Liver (tissue), 9 donors: ENCODE data around the gene SRGN. TPM values are rescaled to one million over a fixed set of nuclear protein-coding genes. Genes with fewer than 3 reads are reported as not detected.

Experiments used
- DNase-seq: peaks from one replicate; pipeline ENCODE4 v3.0.0-alpha.2; 2017; ENCODE audit warnings: low spot score
- H3K27ac ChIP-seq, 2 donors: one replicate each; pipeline ENCODE4 v1.7.0; 2013; ENCODE audit warnings: inconsistent platforms in 2 of 2, low read length in 2 of 2, control low read depth in 1 of 2, low read depth in 1 of 2, mild to moderate bottlenecking in 1 of 2
- H3K27me3 ChIP-seq, 4 donors: one replicate each; pipeline versions ENCODE4 v1.6.1 to v1.7.0; 2013; ENCODE audit warnings: low read length in 3 of 4, inconsistent platforms in 1 of 4, mild to moderate bottlenecking in 1 of 4, moderate library complexity in 1 of 4; ENCODE audit not compliant: control insufficient read depth in 4 of 4, insufficient read depth in 4 of 4
- H3K36me3 ChIP-seq, 4 donors: one replicate each; pipeline versions ENCODE4 v1.6.1 to v1.7.0; 2013; ENCODE audit warnings: low read length in 3 of 4, mild to moderate bottlenecking in 3 of 4, low read depth in 1 of 4, moderate library complexity in 1 of 4; ENCODE audit not compliant: control insufficient read depth in 4 of 4, insufficient read depth in 3 of 4
- H3K4me1 ChIP-seq, 4 donors: one replicate each; pipeline versions ENCODE4 v1.6.1 to v1.7.0; 2013; ENCODE audit warnings: low read length in 3 of 4, mild to moderate bottlenecking in 3 of 4, moderate library complexity in 1 of 4; ENCODE audit not compliant: control insufficient read depth in 4 of 4, insufficient read depth in 4 of 4
- H3K4me3 ChIP-seq, 3 donors: one replicate each; pipeline versions ENCODE4 v1.6.1 to v1.7.0; 2013; ENCODE audit warnings: low read length in 3 of 3, control low read depth in 1 of 3, low read depth in 1 of 3, mild to moderate bottlenecking in 1 of 3
- H3K9ac ChIP-seq, 2 donors: one replicate each; pipeline ENCODE4 v1.7.0; 2013; ENCODE audit warnings: low read length in 2 of 2, mild to moderate bottlenecking in 2 of 2, moderate library complexity in 2 of 2, control low read depth in 1 of 2, low read depth in 1 of 2
- H3K9me3 ChIP-seq, 4 donors: one replicate each; pipeline versions ENCODE4 v1.6.1 to v1.7.0; 2013; ENCODE audit warnings: low read length in 3 of 4; ENCODE audit not compliant: control insufficient read depth in 4 of 4
- EGR1 ChIP-seq, 2 donors: IDR thresholded peaks; 2 replicates each; pipeline ENCODE4 v1.6.1; 2016 to 2018; ENCODE audit warnings: antibody characterized with exemption in 2 of 2, low read depth in 2 of 2
- FOXA1 ChIP-seq: IDR thresholded peaks from 2 replicates; pipeline ENCODE4 v1.6.1; 2016; ENCODE audit warnings: antibody characterized with exemption
- FOXA2 ChIP-seq: IDR thresholded peaks from 2 replicates; pipeline ENCODE4 v1.6.1; 2016; ENCODE audit warnings: antibody characterized with exemption
- HNF4A ChIP-seq, 2 donors: conservative IDR thresholded peaks; 2 replicates each; pipeline ENCODE4 v1.6.1; 2016; ENCODE audit warnings: antibody characterized with exemption in 2 of 2, mild to moderate bottlenecking in 2 of 2
- HNF4G ChIP-seq: IDR thresholded peaks from 2 replicates; pipeline ENCODE4 v1.6.1; 2016; ENCODE audit warnings: antibody characterized with exemption
- JUND ChIP-seq, 2 donors: IDR thresholded peaks; 2 replicates each; pipeline ENCODE4 v1.6.1; 2016; ENCODE audit warnings: antibody characterized with exemption in 2 of 2
- NR2F2 ChIP-seq: IDR thresholded peaks from 2 replicates; pipeline ENCODE4 v1.6.1; 2016; ENCODE audit warnings: antibody characterized with exemption
- RAD21 ChIP-seq, 2 donors: IDR thresholded peaks; 2 replicates each; pipeline ENCODE4 v1.6.1; 2016; ENCODE audit warnings: antibody characterized with exemption in 2 of 2, mild to moderate bottlenecking in 2 of 2
- SP1 ChIP-seq: IDR thresholded peaks from 2 replicates; pipeline ENCODE4 v1.6.1; 2018; ENCODE audit warnings: antibody characterized with exemption, mild to moderate bottlenecking
- TAF1 ChIP-seq: conservative IDR thresholded peaks from 2 replicates; pipeline ENCODE4 v1.6.1; 2016; ENCODE audit warnings: antibody characterized with exemption, mild to moderate bottlenecking
- YY1 ChIP-seq: IDR thresholded peaks from 2 replicates; pipeline ENCODE4 v1.6.1; 2016; ENCODE audit warnings: antibody characterized with exemption, mild to moderate bottlenecking
- WGBS: extraction: QIAGEN DNeasy Blood & Tissue Kit; methylation state at CpG from one replicate; pipeline ENCODE4 v1.1.7; 2013; 5-methylcytosine and 5-hydroxymethylcytosine counted together
- polyA plus RNA-seq, 2 donors: library from polyadenylated mRNA; stranded (reverse) in 1 of 2; unstranded in 1 of 2; fragments of 200-250 nt in 1 of 2; fragments of >200 nt in 1 of 2; fragmentation: Nextera tagmentation in 1 of 2; extraction: Ambion mirVana in 1 of 2; gene quantifications; one replicate each; pipeline versions ENCODE4 v1.2.1 to v1.2.3, GENCODE V29; 2013 to 2015
- total RNA-seq, 2 donors: library from RNA; depleted of rRNA; stranded (reverse); fragments of >200 nt; gene quantifications; one replicate each; pipeline ENCODE4 v1.2.3, GENCODE V29; 2014
- TF ChIP-seq, protein P1 (sequence below): IDR thresholded peaks from 2 replicates; pipeline ENCODE4 v1.6.1; 2016; ENCODE audit warnings: antibody characterized with exemption, mild to moderate bottlenecking
- TF ChIP-seq, protein P2 (sequence below): fragments of 150-350 bp; IDR thresholded peaks from 2 replicates; pipeline ENCODE4 v1.5.1; 2017; ENCODE audit warnings: improper control_type of control experiment, low read depth, low read length; ENCODE audit not compliant: missing input control
- TF ChIP-seq, protein P3 (sequence below): IDR thresholded peaks from 2 replicates; pipeline ENCODE4 v1.6.1; 2016; ENCODE audit warnings: antibody characterized with exemption
- TF ChIP-seq, protein P4 (sequence below): IDR thresholded peaks from 2 replicates; pipeline ENCODE4 v1.6.1; 2016; ENCODE audit warnings: antibody characterized with exemption
- donor health status: healthy.
- donor health status: healthy.
- donor health status: healthy.
- donor health status: healthy.
- donor health status: healthy.

The SRGN gene
- total and polyA plus RNA-seq, 4 donors = 19.5 to 305 (median 41.3) TPM

DNA sequence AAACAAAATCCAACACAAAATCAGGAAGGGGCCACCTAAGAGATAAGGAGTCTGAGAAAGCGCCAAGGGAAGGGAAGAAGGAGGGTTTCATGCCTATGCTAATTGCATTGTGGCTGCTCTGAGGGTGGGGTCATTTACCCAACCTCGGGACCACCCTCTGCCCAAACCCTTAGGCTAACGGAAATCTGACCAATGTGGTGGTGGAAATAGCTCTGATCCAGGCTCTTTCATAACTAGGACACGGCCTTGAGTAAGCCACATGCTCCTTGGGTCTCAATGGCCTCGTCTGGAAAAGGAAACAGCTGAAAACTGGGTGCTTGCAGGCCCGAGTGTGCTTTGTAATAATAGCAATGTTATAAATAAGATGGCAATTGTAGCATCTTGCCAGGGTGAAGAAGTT, 14.9 kb upstream of the SRGN start:
- H3K27me3 ChIP-seq = no peaks in the 10 kb centered on the region
- WGBS = 71% methylated on average over 6 of the region's 6 CpGs
- no peak overlapping the region for H3K4me3 ChIP-seq
- no peak overlapping the region for H3K9ac ChIP-seq
- no peaks in the 10 kb centered on the region for H3K4me1 ChIP-seq
- H3K9me3 ChIP-seq = no peaks in the 10 kb centered on the region
- no peak for TF ChIP-seq FOXA2
- TF ChIP-seq, protein P1, sequence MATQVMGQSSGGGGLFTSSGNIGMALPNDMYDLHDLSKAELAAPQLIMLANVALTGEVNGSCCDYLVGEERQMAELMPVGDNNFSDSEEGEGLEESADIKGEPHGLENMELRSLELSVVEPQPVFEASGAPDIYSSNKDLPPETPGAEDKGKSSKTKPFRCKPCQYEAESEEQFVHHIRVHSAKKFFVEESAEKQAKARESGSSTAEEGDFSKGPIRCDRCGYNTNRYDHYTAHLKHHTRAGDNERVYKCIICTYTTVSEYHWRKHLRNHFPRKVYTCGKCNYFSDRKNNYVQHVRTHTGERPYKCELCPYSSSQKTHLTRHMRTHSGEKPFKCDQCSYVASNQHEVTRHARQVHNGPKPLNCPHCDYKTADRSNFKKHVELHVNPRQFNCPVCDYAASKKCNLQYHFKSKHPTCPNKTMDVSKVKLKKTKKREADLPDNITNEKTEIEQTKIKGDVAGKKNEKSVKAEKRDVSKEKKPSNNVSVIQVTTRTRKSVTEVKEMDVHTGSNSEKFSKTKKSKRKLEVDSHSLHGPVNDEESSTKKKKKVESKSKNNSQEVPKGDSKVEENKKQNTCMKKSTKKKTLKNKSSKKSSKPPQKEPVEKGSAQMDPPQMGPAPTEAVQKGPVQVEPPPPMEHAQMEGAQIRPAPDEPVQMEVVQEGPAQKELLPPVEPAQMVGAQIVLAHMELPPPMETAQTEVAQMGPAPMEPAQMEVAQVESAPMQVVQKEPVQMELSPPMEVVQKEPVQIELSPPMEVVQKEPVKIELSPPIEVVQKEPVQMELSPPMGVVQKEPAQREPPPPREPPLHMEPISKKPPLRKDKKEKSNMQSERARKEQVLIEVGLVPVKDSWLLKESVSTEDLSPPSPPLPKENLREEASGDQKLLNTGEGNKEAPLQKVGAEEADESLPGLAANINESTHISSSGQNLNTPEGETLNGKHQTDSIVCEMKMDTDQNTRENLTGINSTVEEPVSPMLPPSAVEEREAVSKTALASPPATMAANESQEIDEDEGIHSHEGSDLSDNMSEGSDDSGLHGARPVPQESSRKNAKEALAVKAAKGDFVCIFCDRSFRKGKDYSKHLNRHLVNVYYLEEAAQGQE = no peak
- TF ChIP-seq SP1 = no peak
- no peak for TF ChIP-seq NR2F2
- TF ChIP-seq, protein P2, sequence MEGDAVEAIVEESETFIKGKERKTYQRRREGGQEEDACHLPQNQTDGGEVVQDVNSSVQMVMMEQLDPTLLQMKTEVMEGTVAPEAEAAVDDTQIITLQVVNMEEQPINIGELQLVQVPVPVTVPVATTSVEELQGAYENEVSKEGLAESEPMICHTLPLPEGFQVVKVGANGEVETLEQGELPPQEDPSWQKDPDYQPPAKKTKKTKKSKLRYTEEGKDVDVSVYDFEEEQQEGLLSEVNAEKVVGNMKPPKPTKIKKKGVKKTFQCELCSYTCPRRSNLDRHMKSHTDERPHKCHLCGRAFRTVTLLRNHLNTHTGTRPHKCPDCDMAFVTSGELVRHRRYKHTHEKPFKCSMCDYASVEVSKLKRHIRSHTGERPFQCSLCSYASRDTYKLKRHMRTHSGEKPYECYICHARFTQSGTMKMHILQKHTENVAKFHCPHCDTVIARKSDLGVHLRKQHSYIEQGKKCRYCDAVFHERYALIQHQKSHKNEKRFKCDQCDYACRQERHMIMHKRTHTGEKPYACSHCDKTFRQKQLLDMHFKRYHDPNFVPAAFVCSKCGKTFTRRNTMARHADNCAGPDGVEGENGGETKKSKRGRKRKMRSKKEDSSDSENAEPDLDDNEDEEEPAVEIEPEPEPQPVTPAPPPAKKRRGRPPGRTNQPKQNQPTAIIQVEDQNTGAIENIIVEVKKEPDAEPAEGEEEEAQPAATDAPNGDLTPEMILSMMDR = no peak
- no peak for TF ChIP-seq YY1
- TF ChIP-seq, protein P3, sequence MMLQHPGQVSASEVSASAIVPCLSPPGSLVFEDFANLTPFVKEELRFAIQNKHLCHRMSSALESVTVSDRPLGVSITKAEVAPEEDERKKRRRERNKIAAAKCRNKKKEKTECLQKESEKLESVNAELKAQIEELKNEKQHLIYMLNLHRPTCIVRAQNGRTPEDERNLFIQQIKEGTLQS = no peak
- no peak for TF ChIP-seq HNF4A (conservative IDR thresholded peaks at IDR 0.05)
- TF ChIP-seq HNF4G = no peak
- TF ChIP-seq FOXA1 = no peak
- TF ChIP-seq EGR1 (IDR thresholded peaks at IDR 0.05; ENCODE audit: low read depth in 2 of 2) = no peak
- DNase-seq = no peak
- H3K27ac ChIP-seq = no peak overlapping the region
- no peaks in the 10 kb centered on the region for H3K36me3 ChIP-seq

DNA sequence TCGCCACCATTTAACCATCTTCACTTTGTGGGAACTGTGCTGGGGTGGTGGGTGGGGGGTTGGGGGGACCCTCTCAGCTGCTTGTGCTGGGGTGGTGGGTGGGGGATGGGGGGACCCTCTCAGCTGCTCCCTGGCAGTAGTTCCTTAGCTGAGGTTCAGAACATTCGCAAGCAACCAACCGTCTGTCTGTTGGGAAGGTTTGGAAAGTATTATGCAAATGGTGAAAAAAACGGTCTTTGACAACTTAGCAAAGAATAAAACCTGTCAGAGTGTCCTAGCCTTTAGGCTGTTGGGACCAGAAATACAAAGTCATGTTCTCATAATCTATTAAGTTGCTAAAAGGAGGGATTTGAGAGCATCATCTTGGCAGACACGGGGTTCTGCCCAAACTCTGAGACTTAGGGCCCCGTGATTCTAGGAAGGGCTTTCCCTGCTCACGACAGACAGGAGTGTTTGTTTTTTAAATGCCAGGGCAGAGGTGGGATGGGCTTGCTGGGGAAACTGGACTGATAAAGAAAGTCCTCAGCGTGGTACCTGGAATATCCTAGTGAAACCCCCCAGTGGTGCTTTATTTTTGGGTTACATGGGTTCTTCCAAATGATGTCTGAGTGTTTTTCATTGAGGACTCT, 14.1 kb upstream of the SRGN start:
- H3K27ac ChIP-seq = no peak overlapping the region
- no peak overlapping the region for H3K4me3 ChIP-seq
- no peak overlapping the region for H3K9ac ChIP-seq
- no peaks in the 10 kb centered on the region for H3K36me3 ChIP-seq
- H3K9me3 ChIP-seq = no peaks in the 10 kb centered on the region
- no peak for DNase-seq
- no peaks in the 10 kb centered on the region for H3K27me3 ChIP-seq
- WGBS = 67% methylated on average over 8 of the region's 8 CpGs
- H3K4me1 ChIP-seq = no peaks in the 10 kb centered on the region
- TF ChIP-seq, protein P4, sequence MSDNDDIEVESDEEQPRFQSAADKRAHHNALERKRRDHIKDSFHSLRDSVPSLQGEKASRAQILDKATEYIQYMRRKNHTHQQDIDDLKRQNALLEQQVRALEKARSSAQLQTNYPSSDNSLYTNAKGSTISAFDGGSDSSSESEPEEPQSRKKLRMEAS = no peak
- no peak for TF ChIP-seq SP1
- no peak for TF ChIP-seq RAD21 (IDR thresholded peaks at IDR 0.05)
- no peak for TF ChIP-seq TAF1
- TF ChIP-seq JUND (IDR thresholded peaks at IDR 0.05) = no peak
- TF ChIP-seq EGR1 (IDR thresholded peaks at IDR 0.05; ENCODE audit: low read depth in 2 of 2) = no peak
- TF ChIP-seq HNF4A (conservative IDR thresholded peaks at IDR 0.05) = no peak
- TF ChIP-seq, protein P1 = no peak
